Right lobe of liver (tissue), 6 donors: ENCODE measurements around the gene ARID3A. TPM values are rescaled to one million over a fixed set of nuclear protein-coding genes. Genes with fewer than 3 reads are reported as not detected.

Experiments used
- ATAC-seq, 4 donors: fragments of 200-7000 bp; cut with Tn5 transposase; one replicate each; pipeline ENCODE4 v1.9.1; 2020; ENCODE audit warnings: mild to moderate bottlenecking in 4 of 4, moderate library complexity in 4 of 4
- DNase-seq, 3 donors: peaks; one replicate each; pipeline ENCODE4 v3.0.0-alpha.2; 2020
- H3K27ac ChIP-seq, 3 donors: fragments of 200-600 bp; one replicate each; pipeline ENCODE4 v1.8.0; 2022
- H3K27me3 ChIP-seq, 2 donors: fragments of 200-600 bp; one replicate each; pipeline ENCODE4 v1.8.0; 2022
- H3K36me3 ChIP-seq, 4 donors: fragments of 200-600 bp; sonication (generic) in 1 of 4; one replicate each; pipeline versions ENCODE4 v1.5.1 to v1.8.0; 2017 to 2022; ENCODE audit warnings: control low read depth in 1 of 4
- H3K4me1 ChIP-seq, 4 donors: fragments of 200-600 bp; sonication (generic) in 1 of 4; one replicate each; pipeline versions ENCODE4 v1.5.1 to v1.8.0; 2017 to 2022; ENCODE audit warnings: control low read depth in 1 of 4
- H3K4me3 ChIP-seq, 3 donors: fragments of 200-600 bp; one replicate each; pipeline ENCODE4 v1.8.0; 2022
- H3K9me3 ChIP-seq, 4 donors: fragments of 200-600 bp; sonication (generic) in 1 of 4; one replicate each; pipeline versions ENCODE4 v1.5.1 to v1.8.0; 2017 to 2022; ENCODE audit warnings: control low read depth in 1 of 4
- CTCF ChIP-seq, 4 donors: fragments of 200-600 bp in 3 of 4; fragments of 450-650 bp in 1 of 4; IDR thresholded peaks; one replicate each; pipeline versions ENCODE4 v1.5.1 to v1.8.0; 2016 to 2022; ENCODE audit warnings: antibody characterized with exemption in 4 of 4, mild to moderate bottlenecking in 2 of 4
- POLR2A ChIP-seq: fragments of 450-650 bp; IDR thresholded peaks from one replicate; pipeline ENCODE4 v1.6.1; 2017; ENCODE audit warnings: antibody characterized with exemption, mild to moderate bottlenecking
- WGBS: methylation state at CpG from one replicate; pipeline ENCODE4 v1.1.6; 2018; ENCODE audit warnings: low coverage, low lambda C conversion rate; ENCODE audit not compliant: insufficient coverage; ENCODE audit errors: missing lambda C conversion rate; 5-methylcytosine and 5-hydroxymethylcytosine counted together
- intact Hi-C, 2 donors: fragments of 100-400 bp; cut with DNase I; formaldehyde crosslinking; loops; one replicate each; pipeline versions ENCODE4 v1.11.2 to v1.14.1; 2022
- total RNA-seq, 6 experiments: library from RNA; depleted of rRNA in 2 of 6; stranded (reverse); fragments of >200 nt in 2 of 6; fragmentation: NEBNext Ultra II Directional in 3 of 6; extraction: Animal tissue kit (Norgen Biotek cat#: 25700) in 3 of 6; gene quantifications; one replicate each; pipeline versions ENCODE4 v1.1.0 to v1.2.4, GENCODE V29; 2016 to 2023
- donor health status: DM: no; HTN: yes; CAD: no.
- donor health status: DM: no; HTN: no; CAD: no.
- donor health status: DM: no; HTN: no; CAD: no.
- donor health status: DM: no; HTN: yes; CAD: no.
- donor health status: DM: no; HTN: yes; CAD: no.

Gene ARID3A
- total RNA-seq, 6 experiments from 2014 or later: 0.74 to 5.3 (median 1.9) TPM

GRCh38 chr19:900302-901111, 25.3 kb upstream of the ARID3A start:
- 81% methylated on average over 24 of the region's 30 CpGs for WGBS
- peaks cover 0 to 6% (median 0%) of the 10 kb centered on the region in 4 donors for H3K36me3 ChIP-seq
- no peak overlapping the region for H3K27ac ChIP-seq
- ATAC-seq: peak in 2 of 4 donors; percentile 9 to 15
- H3K4me1 ChIP-seq: peaks cover 0 to 11% (median 0%) of the 10 kb centered on the region in 4 donors
- H3K9me3 ChIP-seq: no peaks in the 10 kb centered on the region
- DNase-seq: no peak
- no peak for TF ChIP-seq POLR2A
- TF ChIP-seq CTCF (IDR thresholded peaks at IDR 0.05): no peak
- intact Hi-C loops: no loop called here
- H3K4me3 ChIP-seq: no peak overlapping the region
- no peaks in the 10 kb centered on the region for H3K27me3 ChIP-seq

- intact Hi-C loops: no loop called here
- 100% methylated on average over 3 of the region's 27 CpGs for WGBS
- Histone ChIP-seq H3K27me3 (no peaks in the 10 kb centered on the region), H3K27ac (peak overlapping the region in 1 of 3 donors; percentile 29), H3K36me3 (peaks cover 0 to 6% (median 0%) of the 10 kb centered on the region in 4 donors), H3K9me3 (no peaks in the 10 kb centered on the region), H3K4me1 (peaks cover 0 to 11% (median 0%) of the 10 kb centered on the region in 4 donors), H3K4me3 (no peak overlapping the region)
- TF ChIP-seq POLR2A: no peak
- DNase-seq (no peak), ATAC-seq (no peak)
These were observed 24.4 kb upstream of the ARID3A start for GRCh38 chr19:901216-902092.

- Histone ChIP-seq H3K27me3 (no peaks in the 10 kb centered on the region), H3K4me3 (no peak overlapping the region), H3K27ac (peak overlapping the region in 1 of 3 donors; percentile 29), H3K9me3 (no peaks in the 10 kb centered on the region), H3K36me3 (peaks cover 0 to 6% (median 0%) of the 10 kb centered on the region in 4 donors), H3K4me1 (peaks cover 0 to 11% (median 0%) of the 10 kb centered on the region in 4 donors)
- intact Hi-C loops: no loop called here
- TF ChIP-seq CTCF (IDR thresholded peaks at IDR 0.05) (no peak), POLR2A (no peak)
- no peak for ATAC-seq
- WGBS: 65% methylated on average over 3 of the region's 7 CpGs
- DNase-seq: no peak
These were observed 23.8 kb upstream of the ARID3A start for GRCh38 chr19:902093-902370.

GRCh38 chr19:902446-903226, 23.2 kb upstream of the ARID3A start:
- Histone ChIP-seq H3K9me3 (no peaks in the 10 kb centered on the region), H3K36me3 (peaks cover 0 to 4% (median 0%) of the 10 kb centered on the region in 4 donors), H3K27ac (peak overlapping the region in 1 of 3 donors; percentile 29), H3K27me3 (no peaks in the 10 kb centered on the region), H3K4me1 (peaks cover 0 to 11% (median 0%) of the 10 kb centered on the region in 4 donors), H3K4me3 (no peak overlapping the region)
- WGBS: 61% methylated on average over 5 of the region's 14 CpGs
- intact Hi-C loops: no loop called here
- DNase-seq (peak in 1 of 3 donors; percentile 79), ATAC-seq (peak; percentile 67 to 90 (median 78))
- TF ChIP-seq POLR2A (no peak), CTCF (IDR thresholded peaks at IDR 0.05) (no peak)
